GM19372 (cell line): ENCODE results near the gene ST6GALNAC6.

Source experiments
- ATAC-seq: cut with Tn5 transposase; IDR thresholded peaks from one replicate; pipeline ENCODE4 v1.9.1; 2021; ENCODE audit warnings: mild to moderate bottlenecking, low read depth, moderate library complexity; ENCODE audit not compliant: unreplicated experiment

The ST6GALNAC6 gene

GRCh38 chr9:127917603-127918002, 18.2 kb upstream of the ST6GALNAC6 start:
- no peak for ATAC-seq

- ATAC-seq: peak; percentile 78
These were observed 17.5 kb upstream of the ST6GALNAC6 start, which contains the start of gene ST6GALNAC4 for GRCh38 chr9:127916720-127917581. ST6GALNAC4 (minus strand) TSS chr9:127917041; CDS start chr9:127916419, 622 bp downstream.

- ATAC-seq: no peak
These were observed 16.7 kb upstream of the ST6GALNAC6 start for GRCh38 chr9:127915801-127916719.

GRCh38 chr9:127915325-127915752, 15.9 kb upstream of the ST6GALNAC6 start:
- ATAC-seq: no peak

- ATAC-seq: no peak
These were observed 14.3 kb upstream of the ST6GALNAC6 start for GRCh38 chr9:127913682-127914081.

GRCh38 chr9:127912882-127913281, 13.5 kb upstream of the ST6GALNAC6 start:
- no peak for ATAC-seq

- no peak for ATAC-seq
These were observed 12.9 kb upstream of the ST6GALNAC6 start for GRCh38 chr9:127912296-127912695.

GRCh38 chr9:127910613-127911205, 11.3 kb upstream of the ST6GALNAC6 start:
- no peak for ATAC-seq

GRCh38 chr9:127909839-127910273, 10.5 kb upstream of the ST6GALNAC6 start:
- no peak for ATAC-seq

- no peak for ATAC-seq
These were observed 9.2 kb upstream of the ST6GALNAC6 start for GRCh38 chr9:127908660-127908926.

- ATAC-seq: no peak
These were observed 8.7 kb upstream of the ST6GALNAC6 start for GRCh38 chr9:127907867-127908659.

- ATAC-seq: no peak
These were observed 6.4 kb upstream of the ST6GALNAC6 start for GRCh38 chr9:127905788-127906191.

- no peak for ATAC-seq
These were observed 5.8 kb upstream of the ST6GALNAC6 start for GRCh38 chr9:127905004-127905728.

- ATAC-seq: no peak
These were observed 5.2 kb upstream of the ST6GALNAC6 start for GRCh38 chr9:127904561-127905003.

GRCh38 chr9:127903557-127904475, 4.4 kb upstream of the ST6GALNAC6 start:
- no peak for ATAC-seq

GRCh38 chr9:127898433-127899127, 823 bp downstream of the ST6GALNAC6 start:
- ATAC-seq: no peak

GRCh38 chr9:127897193-127897692, 2.2 kb downstream of the ST6GALNAC6 start:
- no peak for ATAC-seq
